ENCODE data around the gene AKR1C3.
"Not testable (repeated sequence)": the region's sequence is repeated elsewhere in the genome, so short reads cannot be mapped to it uniquely, and the experiment has no call there.

GRCh38 chr10:5054831-5055230, 39.4 kb upstream of the AKR1C3 start:
- not testable (repeated sequence) for TF ChIP-seq POLR2A, CTCF (IDR thresholded peaks at IDR 0.05)

All from prostate gland (tissue), 2 donors.